NOMO-1 (cell line): Measurements from ENCODE around the gene SCN4A.

ENCODE experiments used
- DNase-seq, 2 experiments: peaks; one replicate each; lab custom pipeline; 2025; ENCODE audit not compliant: unreplicated experiment in 2 of 2; lab: John Stamatoyannopoulos, UW

Gene SCN4A

GRCh38 chr17:63889026-63889848 is 83.5 kb downstream of the SCN4A start:
- peak in 1 of 2 experiments; percentile 4 for DNase-seq
